Activated CD8-positive, alpha-beta memory T cell treated with anti-CD3 and anti-CD28 coated beads, Interleukin-2, amount 10 ng/mL, durations not matched to agents 7 days and 5 days (primary cell): ENCODE measurements around the gene SPRY1. TPM values are rescaled to one million over a fixed set of nuclear protein-coding genes. Genes with fewer than 3 reads are reported as not detected.

Source experiments
- ATAC-seq: fragments of 150-1000 bp; cut with Tn5 transposase; one replicate; pipeline ENCODE4 v1.10.0; 2021; ENCODE audit warnings: moderate library complexity
- CTCF ChIA-PET: fragments of 350-600 bp; sonication (Branson Sonifier 250); formaldehyde crosslinking; loops from one replicate; lab custom pipeline; 2021; ENCODE audit warnings: antibody characterized with exemption; lab: Charles Lee
- DNase-seq: peaks from one replicate; pipeline ENCODE4 v3.0.0-alpha.2; 2020
- H3K27ac Mint-ChIP-seq: one replicate; pipeline ENCODE4 v1.8.0; 2021; ENCODE audit warnings: mild to moderate bottlenecking, mixed read lengths
- H3K27me3 Mint-ChIP-seq: one replicate; pipeline ENCODE4 v1.8.0; 2021; ENCODE audit warnings: mixed read lengths
- H3K36me3 Mint-ChIP-seq: one replicate; pipeline ENCODE4 v1.8.0; 2021; ENCODE audit warnings: mild to moderate bottlenecking, mixed read lengths
- H3K4me1 Mint-ChIP-seq: one replicate; pipeline ENCODE4 v1.8.0; 2021; ENCODE audit warnings: mixed read lengths
- H3K4me3 Mint-ChIP-seq: one replicate; pipeline ENCODE4 v1.8.0; 2021; ENCODE audit warnings: mild to moderate bottlenecking, moderate library complexity, mixed read lengths
- H3K9me3 Mint-ChIP-seq: one replicate; pipeline ENCODE4 v1.8.0; 2022; ENCODE audit warnings: low read depth, mixed read lengths
- total RNA-seq, 2 experiments: library from RNA; stranded (reverse); gene quantifications; one replicate each; pipeline ENCODE4 v1.2.3, GENCODE V29; 2021

The SPRY1 gene
- total RNA-seq, 2 experiments from 2014 or later, result 73.7 to 126 TPM

GRCh38 chr4:123443401-123444289 lies 47.0 kb downstream of the SPRY1 start:
- Mint-ChIP-seq H3K27me3 (no peaks in the 10 kb centered on the region), H3K9me3 (no peaks in the 10 kb centered on the region), H3K27ac (peak overlapping the region; percentile 91), H3K36me3 (peaks cover 3% of the 10 kb centered on the region), H3K4me1 (peaks cover 34% of the 10 kb centered on the region), H3K4me3 (peak overlapping the region; percentile 59)
- DNase-seq (peak; percentile 79), ATAC-seq (peak; percentile 75)
- CTCF ChIA-PET, result interaction anchor here (0.7 to 2.2 kb wide), 5 partner anchors 10 to 44 kb away, joined by 3 to 7 read pairs (median 5); no protein-coding TSS in a partner anchor

GRCh38 chr4:123444290-123444731 lies 47.7 kb downstream of the SPRY1 start:
- peak overlapping the region; percentile 91 for H3K27ac Mint-ChIP-seq
- peak; percentile 85 for ATAC-seq
- CTCF ChIA-PET, result interaction anchor here (0.7 to 2.2 kb wide), 5 partner anchors 9 to 45 kb away, joined by 3 to 7 read pairs (median 5); no protein-coding TSS in a partner anchor

GRCh38 chr4:123446865-123447474 lies 50.4 kb downstream of the SPRY1 start:
- DNase-seq (no peak), ATAC-seq (no peak)
- Mint-ChIP-seq H3K27me3 (no peaks in the 10 kb centered on the region), H3K4me1 (peaks cover 54% of the 10 kb centered on the region), H3K27ac (peak overlapping the region; percentile 42), H3K36me3 (peaks cover 5% of the 10 kb centered on the region), H3K4me3 (no peak overlapping the region), H3K9me3 (no peaks in the 10 kb centered on the region)
- CTCF ChIA-PET, result interaction anchor here (1.1 to 2.6 kb wide), 5 partner anchors 14 to 118 kb away, joined by 3 to 6 read pairs (median 3); partner anchors contain the start of gene SPRY1

More at GRCh38 chr4:123444290-123444731, 47.7 kb downstream of the SPRY1 start:
- Mint-ChIP-seq H3K4me3 (peak overlapping the region; percentile 59), H3K36me3 (peaks cover 3% of the 10 kb centered on the region), H3K27me3 (no peaks in the 10 kb centered on the region), H3K4me1 (peaks cover 37% of the 10 kb centered on the region), H3K9me3 (no peaks in the 10 kb centered on the region)
- peak; percentile 77 for DNase-seq

GRCh38 chr4:123449362-123449761 lies 52.8 kb downstream of the SPRY1 start:
- H3K27me3 Mint-ChIP-seq, result no peaks in the 10 kb centered on the region
- peaks cover 44% of the 10 kb centered on the region for H3K4me1 Mint-ChIP-seq
- ATAC-seq (peak; percentile 3), DNase-seq (no peak)
- CTCF ChIA-PET, result interaction anchor here (0.8 to 1.6 kb wide), 5 partner anchors 26 to 52 kb away, joined by 3 to 5 read pairs (median 4); no protein-coding TSS in a partner anchor
- peaks cover 5% of the 10 kb centered on the region for H3K36me3 Mint-ChIP-seq
- H3K27ac Mint-ChIP-seq, result peak overlapping the region; percentile 62
- H3K9me3 Mint-ChIP-seq, result no peaks in the 10 kb centered on the region
- no peak overlapping the region for H3K4me3 Mint-ChIP-seq

- CTCF ChIA-PET, result interaction anchor here (0.8 to 1.6 kb wide), 6 partner anchors 11 to 52 kb away, joined by 3 to 5 read pairs (median 4); no protein-coding TSS in a partner anchor
- Mint-ChIP-seq H3K27me3 (no peaks in the 10 kb centered on the region), H3K4me1 (peaks cover 41% of the 10 kb centered on the region), H3K36me3 (peaks cover 5% of the 10 kb centered on the region), H3K27ac (peak overlapping the region; percentile 62), H3K9me3 (no peaks in the 10 kb centered on the region), H3K4me3 (no peak overlapping the region)
- DNase-seq (no peak), ATAC-seq (peak; percentile 77)
These were observed 53.2 kb downstream of the SPRY1 start for GRCh38 chr4:123449780-123450179.

- Mint-ChIP-seq H3K4me1 (peaks cover 44% of the 10 kb centered on the region), H3K9me3 (no peaks in the 10 kb centered on the region), H3K27me3 (no peaks in the 10 kb centered on the region), H3K36me3 (peaks cover 7% of the 10 kb centered on the region), H3K27ac (no peak overlapping the region), H3K4me3 (no peak overlapping the region)
- CTCF ChIA-PET, result interaction anchor here (0.8 to 1.6 kb wide), 5 partner anchors 11 to 53 kb away, joined by 3 to 5 read pairs (median 4); no protein-coding TSS in a partner anchor
- DNase-seq (no peak), ATAC-seq (no peak)
These were observed 53.8 kb downstream of the SPRY1 start for GRCh38 chr4:123450393-123450792.

GRCh38 chr4:123452616-123453015 lies 56.0 kb downstream of the SPRY1 start:
- Mint-ChIP-seq H3K4me1 (peaks cover 34% of the 10 kb centered on the region), H3K36me3 (peaks cover 6% of the 10 kb centered on the region), H3K4me3 (no peak overlapping the region), H3K27ac (no peak overlapping the region), H3K27me3 (no peaks in the 10 kb centered on the region), H3K9me3 (peaks cover 2% of the 10 kb centered on the region)
- no peak for DNase-seq
- CTCF ChIA-PET, result interaction anchor here (0.5 to 1.8 kb wide), 5 partner anchors 8 to 27 kb away, joined by 3 to 6 read pairs (median 3); no protein-coding TSS in a partner anchor
- no peak for ATAC-seq

- CTCF ChIA-PET, result interaction anchor here (0.5 to 1.8 kb wide), 5 partner anchors 9 to 27 kb away, joined by 3 to 6 read pairs (median 3); no protein-coding TSS in a partner anchor
- Mint-ChIP-seq H3K4me3 (no peak overlapping the region), H3K36me3 (peaks cover 6% of the 10 kb centered on the region), H3K27ac (no peak overlapping the region), H3K4me1 (peaks cover 34% of the 10 kb centered on the region), H3K27me3 (no peaks in the 10 kb centered on the region), H3K9me3 (peaks cover 2% of the 10 kb centered on the region)
- ATAC-seq (no peak), DNase-seq (no peak)
These were observed 56.6 kb downstream of the SPRY1 start for GRCh38 chr4:123453061-123453680.
